GM21423 (cell line): ENCODE measurements around the gene SORL1.

Experiments used
- ATAC-seq: cut with Tn5 transposase; IDR thresholded peaks from one replicate; pipeline ENCODE4 v1.9.1; 2021; ENCODE audit warnings: mild to moderate bottlenecking, moderate library complexity; ENCODE audit not compliant: unreplicated experiment

The SORL1 gene

DNA sequence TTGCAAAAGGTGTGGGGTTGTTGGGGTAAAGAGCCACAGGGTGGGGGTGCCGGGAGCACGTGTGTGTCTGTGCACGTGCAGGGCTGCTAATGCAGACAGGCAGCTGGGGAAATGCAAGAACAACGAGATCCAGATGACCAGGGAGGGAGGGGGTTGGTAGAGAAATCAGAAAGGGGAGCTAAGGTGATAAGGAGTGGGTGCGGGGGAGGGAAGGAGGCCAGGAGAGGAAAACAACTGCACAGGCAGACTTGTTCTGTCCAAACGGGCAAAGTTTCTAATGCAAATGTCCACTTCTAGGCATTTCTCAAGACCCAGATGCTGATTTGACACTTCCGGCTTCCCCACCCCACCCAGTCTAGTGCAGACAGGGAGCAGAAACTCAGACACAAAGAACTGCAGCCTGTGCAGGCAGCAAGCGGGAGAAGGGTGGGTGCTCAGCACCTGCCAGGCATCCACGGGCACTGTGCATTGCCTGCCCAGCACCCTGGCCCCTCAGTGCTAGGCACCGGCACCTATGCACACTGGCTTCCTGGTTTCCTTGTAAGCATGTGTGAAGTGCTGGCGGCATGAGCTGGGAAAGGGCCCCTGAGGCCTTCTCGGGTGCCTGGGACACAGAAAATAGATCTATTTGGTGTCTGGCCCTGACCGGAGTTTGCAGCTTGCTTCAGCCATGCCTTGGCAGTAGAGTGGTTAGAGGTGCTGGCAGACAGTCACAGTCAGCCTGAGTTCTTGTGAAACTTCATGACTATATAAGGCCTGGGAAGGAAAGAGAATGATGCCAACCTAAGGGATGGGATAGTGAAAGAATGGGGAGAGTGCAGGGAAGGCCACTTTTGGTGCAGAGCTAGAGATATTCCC lies 220.7 kb downstream of the SORL1 start:
- no peak for ATAC-seq

GRCh38 chr11:121681550-121682268 lies 229.6 kb downstream of the SORL1 start:
- ATAC-seq: no peak
